Measurements from ENCODE around the gene PPIF.

The PPIF gene

GRCh38 chr10:79358811-79359210, 11.5 kb downstream of the PPIF start:
- intact Hi-C loops (cut with DNase I; ENCODE audit: low total_unique reads) = no loop called here
- H3K9me3 ChIP-seq = no peaks in the 10 kb centered on the region
- no peak overlapping the region for H3K4me3 ChIP-seq
- TF ChIP-seq, protein P1, sequence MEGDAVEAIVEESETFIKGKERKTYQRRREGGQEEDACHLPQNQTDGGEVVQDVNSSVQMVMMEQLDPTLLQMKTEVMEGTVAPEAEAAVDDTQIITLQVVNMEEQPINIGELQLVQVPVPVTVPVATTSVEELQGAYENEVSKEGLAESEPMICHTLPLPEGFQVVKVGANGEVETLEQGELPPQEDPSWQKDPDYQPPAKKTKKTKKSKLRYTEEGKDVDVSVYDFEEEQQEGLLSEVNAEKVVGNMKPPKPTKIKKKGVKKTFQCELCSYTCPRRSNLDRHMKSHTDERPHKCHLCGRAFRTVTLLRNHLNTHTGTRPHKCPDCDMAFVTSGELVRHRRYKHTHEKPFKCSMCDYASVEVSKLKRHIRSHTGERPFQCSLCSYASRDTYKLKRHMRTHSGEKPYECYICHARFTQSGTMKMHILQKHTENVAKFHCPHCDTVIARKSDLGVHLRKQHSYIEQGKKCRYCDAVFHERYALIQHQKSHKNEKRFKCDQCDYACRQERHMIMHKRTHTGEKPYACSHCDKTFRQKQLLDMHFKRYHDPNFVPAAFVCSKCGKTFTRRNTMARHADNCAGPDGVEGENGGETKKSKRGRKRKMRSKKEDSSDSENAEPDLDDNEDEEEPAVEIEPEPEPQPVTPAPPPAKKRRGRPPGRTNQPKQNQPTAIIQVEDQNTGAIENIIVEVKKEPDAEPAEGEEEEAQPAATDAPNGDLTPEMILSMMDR (IDR thresholded peaks at IDR 0.05) = no peak
- no peaks in the 10 kb centered on the region for H3K4me1 ChIP-seq
- no peak for DNase-seq
- H3K36me3 ChIP-seq = peaks cover 8 to 31% (median 22%) of the 10 kb centered on the region in 3 donors
- no peaks in the 10 kb centered on the region for H3K27me3 ChIP-seq
- no peak overlapping the region for H3K27ac ChIP-seq

DNA sequence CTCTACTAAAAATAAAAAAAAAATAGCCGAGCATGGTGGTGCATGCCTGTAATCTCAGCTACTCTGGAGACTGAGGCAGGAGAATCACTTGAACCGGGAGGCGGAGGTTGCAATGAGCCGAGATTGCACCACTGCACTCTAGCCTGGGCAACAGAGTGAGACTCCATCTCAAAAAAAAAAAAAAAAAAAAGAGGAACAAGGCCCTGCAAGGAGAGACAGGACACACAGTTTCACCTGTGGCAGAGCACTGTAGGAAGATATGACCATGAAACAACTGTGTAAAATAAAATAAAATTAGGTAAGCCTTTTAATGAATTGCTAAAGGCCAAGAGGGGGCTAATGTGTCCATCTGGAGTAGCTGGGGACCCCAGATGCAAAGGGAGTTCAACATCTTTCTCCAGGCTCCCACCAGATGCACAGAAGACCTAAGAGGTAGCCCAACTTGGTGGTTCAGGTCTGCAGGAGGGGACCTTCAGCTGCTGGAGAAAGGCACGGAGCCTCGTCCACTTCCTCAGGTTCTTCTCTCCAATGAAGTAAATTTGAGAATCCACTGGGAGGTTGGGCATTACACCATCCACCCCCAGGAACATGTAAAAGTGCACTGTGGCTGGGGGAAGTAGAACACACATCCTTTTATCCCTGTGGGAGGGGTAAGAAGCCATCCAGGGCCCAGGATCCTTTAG, 12.7 kb downstream of the PPIF start:
- Histone ChIP-seq H3K9me3 (no peaks in the 10 kb centered on the region), H3K36me3 (peaks cover 0 to 20% (median 14%) of the 10 kb centered on the region in 3 donors), H3K27me3 (no peaks in the 10 kb centered on the region), H3K27ac (no peak overlapping the region), H3K4me1 (no peaks in the 10 kb centered on the region), H3K4me3 (no peak overlapping the region)
- DNase-seq = no peak
- intact Hi-C loops (cut with DNase I; ENCODE audit: low total_unique reads) = no loop called here
- TF ChIP-seq, protein P1 (IDR thresholded peaks at IDR 0.05) = no peak

- Histone ChIP-seq H3K27me3 (no peaks in the 10 kb centered on the region), H3K9me3 (no peaks in the 10 kb centered on the region), H3K4me1 (no peaks in the 10 kb centered on the region), H3K4me3 (no peak overlapping the region), H3K36me3 (peaks cover 0 to 13% (median 8%) of the 10 kb centered on the region in 3 donors), H3K27ac (no peak overlapping the region)
- DNase-seq = no peak
- TF ChIP-seq, protein P1 (IDR thresholded peaks at IDR 0.05) = no peak
- intact Hi-C loops (cut with DNase I; ENCODE audit: low total_unique reads) = no loop called here
Measured at GRCh38 chr10:79360499-79361342, 13.5 kb downstream of the PPIF start.

GRCh38 chr10:79361726-79362397, 14.6 kb downstream of the PPIF start:
- H3K27me3 ChIP-seq = no peaks in the 10 kb centered on the region
- H3K4me3 ChIP-seq = no peak overlapping the region
- TF ChIP-seq, protein P1 (IDR thresholded peaks at IDR 0.05) = no peak
- DNase-seq = no peak
- peaks cover 0 to 12% (median 0%) of the 10 kb centered on the region in 3 donors for H3K36me3 ChIP-seq
- intact Hi-C loops (cut with DNase I; ENCODE audit: low total_unique reads) = no loop called here
- H3K4me1 ChIP-seq = no peaks in the 10 kb centered on the region
- no peak overlapping the region for H3K27ac ChIP-seq
- no peaks in the 10 kb centered on the region for H3K9me3 ChIP-seq

- Histone ChIP-seq H3K4me1 (no peaks in the 10 kb centered on the region), H3K36me3 (no peaks in the 10 kb centered on the region), H3K27ac (no peak overlapping the region), H3K27me3 (no peaks in the 10 kb centered on the region), H3K9me3 (no peaks in the 10 kb centered on the region), H3K4me3 (no peak overlapping the region)
- TF ChIP-seq, protein P1 (IDR thresholded peaks at IDR 0.05) = no peak
- intact Hi-C loops (cut with DNase I; ENCODE audit: low total_unique reads) = no loop called here
- DNase-seq = no peak
Measured at GRCh38 chr10:79367426-79368189, 20.3 kb downstream of the PPIF start.
